Upper lobe of right lung (tissue), 1 donor: ENCODE data around the gene C17orf113. TPM values are rescaled to one million over a fixed set of nuclear protein-coding genes. Genes with fewer than 3 reads are reported as not detected.

Experiments
- ATAC-seq: fragments of 200-7000 bp; cut with Tn5 transposase; one replicate; pipeline ENCODE4 v1.9.1; 2020; ENCODE audit warnings: mild to moderate bottlenecking, moderate library complexity
- DNase-seq: peaks from one replicate; pipeline ENCODE4 v3.0.0-alpha.2; 2020
- H3K27ac ChIP-seq: fragments of 200-600 bp; one replicate; pipeline ENCODE4 v1.8.0; 2022
- H3K27me3 ChIP-seq: fragments of 200-600 bp; one replicate; pipeline ENCODE4 v1.8.0; 2022; ENCODE audit warnings: mild to moderate bottlenecking
- H3K36me3 ChIP-seq: fragments of 200-600 bp; one replicate; pipeline ENCODE4 v1.8.0; 2022
- H3K4me1 ChIP-seq: fragments of 200-600 bp; one replicate; pipeline ENCODE4 v1.8.0; 2022
- H3K4me3 ChIP-seq: fragments of 200-600 bp; one replicate; pipeline ENCODE4 v1.8.0; 2022; ENCODE audit warnings: mild to moderate bottlenecking
- H3K9me3 ChIP-seq: fragments of 200-600 bp; one replicate; pipeline ENCODE4 v1.8.0; 2022
- CTCF ChIP-seq: fragments of 200-600 bp; IDR thresholded peaks from one replicate; pipeline ENCODE4 v1.8.0; 2022; ENCODE audit warnings: antibody characterized with exemption
- intact Hi-C: fragments of 100-400 bp; cut with DNase I; formaldehyde crosslinking; loops from one replicate; pipeline ENCODE4 v1.11.0; 2022
- total RNA-seq: library from RNA; stranded (reverse); fragmentation: NEBNext Ultra II Directional; extraction: Animal tissue kit (Norgen Biotek cat#: 25700); gene quantifications from one replicate; pipeline ENCODE4 v1.2.1, GENCODE V29; 2021
- donor health status: DM: no; HTN: yes; CAD: no; lungs with severe emphysema.

C17orf113 gene
- total RNA-seq, 1 donor from 2014 or later: 0.72 TPM

- TF ChIP-seq CTCF: no peak
- Histone ChIP-seq H3K27me3 (no peaks in the 10 kb centered on the region), H3K36me3 (no peaks in the 10 kb centered on the region), H3K4me1 (no peaks in the 10 kb centered on the region), H3K4me3 (no peak overlapping the region), H3K9me3 (no peaks in the 10 kb centered on the region), H3K27ac (no peak overlapping the region)
- intact Hi-C loops: no loop called here
- peak; percentile 30 for ATAC-seq
- DNase-seq: no peak
Observed at GRCh38 chr17:42039794-42040763, 10.3 kb downstream of the C17orf113 start.

- TF ChIP-seq CTCF: no peak
- H3K9me3 ChIP-seq: no peaks in the 10 kb centered on the region
- no peak for DNase-seq
- H3K27me3 ChIP-seq: no peaks in the 10 kb centered on the region
- no peaks in the 10 kb centered on the region for H3K4me1 ChIP-seq
- ATAC-seq: no peak
- intact Hi-C loops: no loop called here
- H3K36me3 ChIP-seq: no peaks in the 10 kb centered on the region
- no peak overlapping the region for H3K27ac ChIP-seq
- H3K4me3 ChIP-seq: no peak overlapping the region
Observed at GRCh38 chr17:42038221-42038973, 12.0 kb downstream of the C17orf113 start.

GRCh38 chr17:42034059-42034458 is 16.3 kb downstream of the C17orf113 start:
- Histone ChIP-seq H3K27ac (no peak overlapping the region), H3K4me3 (no peak overlapping the region), H3K4me1 (no peaks in the 10 kb centered on the region), H3K9me3 (no peaks in the 10 kb centered on the region), H3K27me3 (no peaks in the 10 kb centered on the region), H3K36me3 (no peaks in the 10 kb centered on the region)
- ATAC-seq (no peak), DNase-seq (no peak)
- intact Hi-C loops: no loop called here
- TF ChIP-seq CTCF: no peak

- no peaks in the 10 kb centered on the region for H3K4me1 ChIP-seq
- H3K27me3 ChIP-seq: no peaks in the 10 kb centered on the region
- no peaks in the 10 kb centered on the region for H3K9me3 ChIP-seq
- ATAC-seq (peak; percentile 36), DNase-seq (no peak)
- TF ChIP-seq CTCF: no peak
- no peaks in the 10 kb centered on the region for H3K36me3 ChIP-seq
- intact Hi-C loops: no loop called here
- no peak overlapping the region for H3K4me3 ChIP-seq
- no peak overlapping the region for H3K27ac ChIP-seq
Observed at GRCh38 chr17:42031584-42031983, 18.8 kb downstream of the C17orf113 start.

- intact Hi-C loops: loop anchor here (10.0 kb wide), 1 partner anchor 86 kb away; the partner anchor contains the start of gene DHX58
- DNase-seq (no peak), ATAC-seq (no peak)
- Histone ChIP-seq H3K4me3 (no peak overlapping the region), H3K27ac (no peak overlapping the region), H3K9me3 (no peaks in the 10 kb centered on the region), H3K36me3 (peaks cover 6% of the 10 kb centered on the region), H3K27me3 (no peaks in the 10 kb centered on the region), H3K4me1 (peaks cover 19% of the 10 kb centered on the region)
- TF ChIP-seq CTCF: no peak
Observed at GRCh38 chr17:42028791-42029127, 21.6 kb downstream of the C17orf113 start.
